ENCODE results near the gene EBLN1. TPM values are rescaled to one million over a fixed set of nuclear protein-coding genes. Genes with fewer than 3 reads are reported as not detected.

The EBLN1 gene
- total and polyA plus RNA-seq, 9 of the 15 experiments (the other 6 are each of a cell fraction or from before 2014, with no cell fraction given): 0.06 to 3.1 (median 0.80) TPM

- no peak for TF ChIP-seq TGIF2 (CRISPR knock-in tag; IDR thresholded peaks at IDR 0.05)
- TF ChIP-seq HDAC3 (IDR thresholded peaks at IDR 0.05; ENCODE audit: borderline replicate concordance, partially characterized antibody): no peak
- TF ChIP-seq SMARCB1 (IDR thresholded peaks at IDR 0.05; ENCODE audit: insufficient read length, low read depth): no peak
- TF ChIP-seq SMC3 (conservative IDR thresholded peaks at IDR 0.05; ENCODE audit: insufficient read depth, low read depth, low read length): no peak
- TF ChIP-seq HDAC1 (IDR thresholded peaks at IDR 0.05): no peak
- no peak for TF ChIP-seq ZNF780A (CRISPR knock-in tag; IDR thresholded peaks at IDR 0.05)
- no peak for TF ChIP-seq MED1 (CRISPR knock-in tag; IDR thresholded peaks at IDR 0.05; ENCODE audit: borderline replicate concordance)
- TF ChIP-seq, protein P1, sequence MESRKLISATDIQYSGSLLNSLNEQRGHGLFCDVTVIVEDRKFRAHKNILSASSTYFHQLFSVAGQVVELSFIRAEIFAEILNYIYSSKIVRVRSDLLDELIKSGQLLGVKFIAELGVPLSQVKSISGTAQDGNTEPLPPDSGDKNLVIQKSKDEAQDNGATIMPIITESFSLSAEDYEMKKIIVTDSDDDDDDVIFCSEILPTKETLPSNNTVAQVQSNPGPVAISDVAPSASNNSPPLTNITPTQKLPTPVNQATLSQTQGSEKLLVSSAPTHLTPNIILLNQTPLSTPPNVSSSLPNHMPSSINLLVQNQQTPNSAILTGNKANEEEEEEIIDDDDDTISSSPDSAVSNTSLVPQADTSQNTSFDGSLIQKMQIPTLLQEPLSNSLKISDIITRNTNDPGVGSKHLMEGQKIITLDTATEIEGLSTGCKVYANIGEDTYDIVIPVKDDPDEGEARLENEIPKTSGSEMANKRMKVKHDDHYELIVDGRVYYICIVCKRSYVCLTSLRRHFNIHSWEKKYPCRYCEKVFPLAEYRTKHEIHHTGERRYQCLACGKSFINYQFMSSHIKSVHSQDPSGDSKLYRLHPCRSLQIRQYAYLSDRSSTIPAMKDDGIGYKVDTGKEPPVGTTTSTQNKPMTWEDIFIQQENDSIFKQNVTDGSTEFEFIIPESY (CRISPR knock-in tag; IDR thresholded peaks at IDR 0.05): no peak
- TF ChIP-seq SIN3A (IDR thresholded peaks at IDR 0.05; ENCODE audit: borderline replicate concordance in 2 of 2, control insufficient read depth in 1 of 2, low read depth in 2 of 2, low read length in 2 of 2): no peak
- TF ChIP-seq ZBTB2 (IDR thresholded peaks at IDR 0.05): no peak
- no peak for TF ChIP-seq MCM7 (IDR thresholded peaks at IDR 0.05)
- TF ChIP-seq, protein P2, sequence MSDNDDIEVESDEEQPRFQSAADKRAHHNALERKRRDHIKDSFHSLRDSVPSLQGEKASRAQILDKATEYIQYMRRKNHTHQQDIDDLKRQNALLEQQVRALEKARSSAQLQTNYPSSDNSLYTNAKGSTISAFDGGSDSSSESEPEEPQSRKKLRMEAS (CRISPR knock-in tag; IDR thresholded peaks at IDR 0.05): no peak
- TF ChIP-seq TAL1 (IDR thresholded peaks at IDR 0.05): peak; percentile 55
- no peak for TF ChIP-seq ZNF445 (CRISPR knock-in tag; IDR thresholded peaks at IDR 0.05; ENCODE audit: low read depth)
- TF ChIP-seq SRSF9 (IDR thresholded peaks at IDR 0.05; ENCODE audit: borderline replicate concordance, low read depth, low read length): no peak
- TF ChIP-seq FOXP1 (CRISPR knock-in tag; IDR thresholded peaks at IDR 0.05): no peak
- no peak for TF ChIP-seq SRSF1 (IDR thresholded peaks at IDR 0.05; ENCODE audit: low read depth, low read length)
- TF ChIP-seq ZNF644 (tag; IDR thresholded peaks at IDR 0.05; ENCODE audit: low read depth): no peak
- no peak for TF ChIP-seq EP400 (IDR thresholded peaks at IDR 0.05)
- TF ChIP-seq ZSCAN32 (CRISPR knock-in tag; IDR thresholded peaks at IDR 0.05): no peak
- TF ChIP-seq SP2 (IDR thresholded peaks at IDR 0.05; ENCODE audit: extremely low read depth, low read depth, low read length, poor library complexity, severe bottlenecking): no peak
- TF ChIP-seq BCOR (IDR thresholded peaks at IDR 0.05): no peak
- TF ChIP-seq BRD9 (IDR thresholded peaks at IDR 0.05; ENCODE audit: low read depth, partially characterized antibody): no peak
- TF ChIP-seq RBM22 (IDR thresholded peaks at IDR 0.05; ENCODE audit: low read depth, low read length, poor library complexity, severe bottlenecking): no peak
- TF ChIP-seq GTF2B (IDR thresholded peaks at IDR 0.05; ENCODE audit: extremely low read depth, insufficient read length): no peak
- TF ChIP-seq SNIP1 (IDR thresholded peaks at IDR 0.05; ENCODE audit: low read depth): no peak
- TF ChIP-seq SAFB (IDR thresholded peaks at IDR 0.05; ENCODE audit: borderline replicate concordance, low read depth, low read length): no peak
- no peak for TF ChIP-seq HOXB6 (CRISPR knock-in tag; IDR thresholded peaks at IDR 0.05; ENCODE audit: borderline replicate concordance)
Measured at GRCh38 chr10:22159979-22160378, 57.8 kb downstream of the EBLN1 start (continued).

Measured in K562 (cell line).